ENCODE measurements around the gene ATOSA.

The ATOSA gene

DNA sequence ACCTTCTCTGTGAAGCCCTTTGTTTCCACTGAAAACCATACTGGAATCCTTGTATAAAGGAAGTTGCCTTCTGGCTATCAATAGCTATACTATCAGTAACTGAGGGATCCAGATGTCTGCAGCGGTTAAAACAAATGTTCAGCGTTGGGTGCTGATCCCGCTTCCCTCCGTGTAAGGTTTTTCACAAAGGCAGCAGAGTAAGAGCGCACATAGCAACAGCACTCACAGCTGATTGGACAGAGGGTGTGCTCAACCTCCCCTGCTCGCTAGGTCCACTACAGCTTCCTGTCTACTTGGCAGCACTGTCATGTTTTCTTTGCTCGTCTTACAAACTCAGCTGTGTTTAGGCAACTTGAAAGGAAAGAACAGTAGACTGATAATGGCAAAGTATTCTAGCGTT, 27.3 kb downstream of the ATOSA start:
- DNase-seq = peak; percentile 24

DNA sequence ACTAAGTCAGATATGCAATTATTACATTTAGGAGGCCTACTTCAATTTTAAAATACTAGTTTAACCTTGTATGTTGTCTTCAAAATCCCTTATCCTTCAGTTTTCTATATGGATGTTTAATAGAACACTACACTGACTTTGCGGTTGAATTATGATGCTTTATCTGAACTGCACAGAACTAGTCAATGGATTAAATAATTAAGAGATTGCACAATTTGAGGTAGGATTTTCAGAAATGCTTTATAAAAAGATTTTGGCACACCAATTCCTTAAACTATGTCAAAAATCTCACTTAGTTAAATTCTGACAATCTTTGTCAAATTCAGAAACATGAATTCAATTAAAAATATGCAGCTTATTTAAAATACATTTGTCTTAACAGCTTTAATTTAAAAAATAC, 28.1 kb downstream of the ATOSA start:
- no peak for DNase-seq

GRCh38 chr15:52649686-52650085, 29.5 kb downstream of the ATOSA start:
- DNase-seq = no peak

GRCh38 chr15:52645916-52646315, 33.3 kb downstream of the ATOSA start:
- no peak for DNase-seq

DNA sequence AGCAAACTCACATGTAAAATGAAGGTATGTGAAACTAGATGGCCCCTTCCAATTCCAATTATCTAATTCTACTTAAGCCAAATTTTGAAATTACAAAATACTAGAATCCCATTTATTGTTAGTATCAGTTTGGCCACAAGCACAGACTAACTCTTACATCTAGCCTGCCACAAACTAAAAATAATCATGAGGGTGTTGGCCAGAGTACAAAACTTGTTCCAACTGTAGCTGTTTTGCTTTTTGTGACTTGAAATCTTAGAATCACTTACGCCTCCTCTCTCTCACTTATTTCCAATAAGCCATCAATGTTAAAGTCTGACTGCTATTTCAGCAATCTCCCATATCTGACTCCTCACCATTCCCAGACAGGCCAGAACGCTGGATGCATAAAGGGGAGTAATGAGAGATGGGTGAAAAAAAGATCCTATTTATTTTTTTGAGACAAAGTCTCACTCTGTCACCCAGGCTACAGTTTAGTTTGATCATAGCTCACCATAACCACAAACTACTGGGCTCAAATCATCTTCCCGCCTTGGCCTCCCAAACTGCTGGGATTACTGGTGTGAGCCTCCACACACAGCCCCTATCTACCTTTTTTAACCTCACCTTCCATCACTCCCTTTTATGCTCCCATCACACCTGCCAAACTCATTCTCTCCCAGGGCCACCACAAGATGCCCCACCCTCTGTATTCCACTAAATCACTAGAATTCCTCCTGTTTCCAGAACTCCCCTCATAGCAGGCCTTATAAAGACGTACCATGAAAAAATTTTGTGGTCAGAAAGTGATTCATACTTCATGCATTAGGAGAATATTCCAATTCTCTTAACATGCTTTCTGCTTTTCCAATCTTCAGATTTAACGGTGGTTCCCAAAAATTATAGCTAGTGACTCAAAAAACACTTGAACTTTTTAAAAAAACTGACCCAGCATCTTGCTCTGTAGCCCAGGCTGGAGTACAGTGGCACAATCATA, 36.5 kb downstream of the ATOSA start:
- DNase-seq = no peak

GRCh38 chr15:52636459-52636858, 42.7 kb downstream of the ATOSA start:
- no peak for DNase-seq

DNA sequence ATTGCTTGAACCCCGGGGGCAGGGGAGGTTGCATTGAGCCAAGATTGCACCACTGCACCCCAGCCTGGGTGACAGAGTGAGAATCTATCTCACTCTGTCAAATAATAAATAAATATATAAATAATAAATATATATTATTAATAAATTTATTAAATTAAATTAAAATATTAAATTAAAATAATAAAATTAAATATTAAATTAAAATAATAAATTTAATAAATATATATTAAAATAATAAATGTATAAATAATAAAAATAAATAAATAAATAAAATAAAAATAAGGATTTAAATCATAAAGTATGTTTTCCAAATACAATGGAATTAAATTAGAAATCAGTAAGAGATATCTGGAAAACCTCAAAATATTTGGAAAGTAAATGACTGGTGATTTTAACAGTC, 43.3 kb downstream of the ATOSA start:
- no peak for DNase-seq

Data from activated T-cell treated with anti-CD3 and anti-CD28 coated beads, Interleukin-2, amount 50 U/mL, for 1 hour (primary cell).